HepG2 (cell line): ENCODE measurements around the gene PHLPP2. TPM values are rescaled to one million over a fixed set of nuclear protein-coding genes. Genes with fewer than 3 reads are reported as not detected.

Experiments used
- ATAC-seq: fragments of 200-7000 bp; cut with Tn5 transposase; 3 replicates; pipeline ENCODE4 v1.9.1; 2020; ENCODE audit warnings: mild to moderate bottlenecking, moderate library complexity
- BruUV-seq: library from RNA; stranded (reverse); fragments of 400-500 nt; replicated peaks from 2 replicates; lab custom pipeline; 2021; lab: Mats Ljungman, UMichigan
- CTCF ChIA-PET: fragments of 300-600 bp; formaldehyde crosslinking; extraction: SDS; loops from one replicate; lab custom pipeline; 2021; ENCODE audit warnings: low total read pairs, inconsistent platforms, low intra/inter-chr PET ratio; lab: Yijun Ruan, JAX
- POLR2A ChIA-PET: fragments of 350-600 bp; sonication (Branson Sonifier 250); formaldehyde crosslinking; loops from one replicate; lab custom pipeline; 2020; ENCODE audit warnings: antibody characterized with exemption, inconsistent platforms; lab: Yijun Ruan, JAX
- DNase-seq: peaks from one replicate; pipeline ENCODE4 v3.0.0-alpha.2; 2015; ENCODE audit warnings: low spot score
- FAIRE-seq: peaks from 3 replicates; lab custom pipeline; 2011; peaks lifted over from hg19 to GRCh38; lab: Jason Lieb, UNC
- H2AFZ ChIP-seq: one replicate; pipeline ENCODE4 v1.6.1; 2011; ENCODE audit warnings: low read length, inconsistent platforms
- H3K27ac ChIP-seq: fragments of 300-600 bp; 3 replicates; pipeline ENCODE4 v1.8.0; 2011; ENCODE audit warnings: mixed run types, mild to moderate bottlenecking, mixed read lengths, low read length, inconsistent platforms; ENCODE audit not compliant: insufficient read depth; ENCODE audit errors: extremely low read length
- H3K27me3 ChIP-seq, 2 experiments: fragments of 200-600 bp in 1 of 2; 2 replicates in 1 of 2; 3 replicates in 1 of 2; pipeline versions ENCODE4 v1.6.0 to v1.8.0; 2011; ENCODE audit warnings: low read length in 2 of 2, mild to moderate bottlenecking in 2 of 2, moderate library complexity in 2 of 2, inconsistent platforms in 1 of 2; ENCODE audit not compliant: insufficient read depth in 2 of 2, control insufficient read depth in 1 of 2
- H3K36me3 ChIP-seq, 2 experiments: fragments of 200-600 bp in 1 of 2; replicated peaks in 1 of 2; 2 replicates in 1 of 2; 3 replicates in 1 of 2; pipeline versions ENCODE4 v1.5.1 to v1.8.0; 2011; ENCODE audit warnings: low read length in 2 of 2, inconsistent platforms in 1 of 2; ENCODE audit not compliant: insufficient read depth in 2 of 2, control insufficient read depth in 1 of 2
- H3K4me1 ChIP-seq: 2 replicates; pipeline ENCODE4 v1.5.1; 2012; ENCODE audit warnings: low read length, inconsistent platforms; ENCODE audit not compliant: insufficient read depth
- H3K4me2 ChIP-seq: 2 replicates; pipeline ENCODE4 v1.6.0; 2011; ENCODE audit warnings: low read depth, low read length, inconsistent platforms
- H3K4me3 ChIP-seq, 3 experiments: fragments of 200-600 bp in 1 of 3; sonication (generic), shearing (Covaris generic) in 1 of 3; replicated peaks in 1 of 3; 2 replicates each; pipeline ENCODE4 v1.5.1; 2011 to 2016; ENCODE audit warnings: low read length in 3 of 3, inconsistent platforms in 2 of 3, low read depth in 2 of 3, mild to moderate bottlenecking in 2 of 3, control low read depth in 1 of 3, mixed read lengths in 1 of 3; ENCODE audit not compliant: insufficient read depth in 1 of 3
- H3K79me2 ChIP-seq: one replicate; pipeline ENCODE4 v1.6.1; 2011; ENCODE audit warnings: low read length, inconsistent platforms; ENCODE audit not compliant: insufficient read depth
- H3K9ac ChIP-seq: 2 replicates; pipeline ENCODE4 v1.6.0; 2011; ENCODE audit warnings: mild to moderate bottlenecking, low read depth, low read length, inconsistent platforms; ENCODE audit not compliant: insufficient read depth
- H3K9me3 ChIP-seq: 2 replicates; pipeline ENCODE4 v1.5.1; 2012; ENCODE audit warnings: mild to moderate bottlenecking, low read length
- H4K20me1 ChIP-seq: 2 replicates; pipeline ENCODE4 v1.6.0; 2011; ENCODE audit warnings: inconsistent platforms, mild to moderate bottlenecking, low read length, moderate library complexity; ENCODE audit not compliant: insufficient read depth
- DNMT1 ChIP-seq: sonication (generic); formaldehyde crosslinking; IDR thresholded peaks from 2 replicates; pipeline ENCODE4 v1.5.1; 2020; ENCODE audit warnings: mild to moderate bottlenecking, missing genetic modification reagents
- MAFF ChIP-seq: IDR thresholded peaks from 2 replicates; pipeline ENCODE4 v1.6.1; 2011; ENCODE audit warnings: low read depth, low read length, improper control_type of control experiment
- MAFK ChIP-seq, 2 experiments: IDR thresholded peaks in 1 of 2; conservative IDR thresholded peaks in 1 of 2; 2 replicates each; pipeline ENCODE4 v1.6.1; 2011; ENCODE audit warnings: improper control_type of control experiment in 2 of 2, low read length in 2 of 2
- MXI1 ChIP-seq: IDR thresholded peaks from 3 replicates; pipeline ENCODE4 v1.6.1; 2012; ENCODE audit warnings: low read depth, low read length, inconsistent platforms, borderline replicate concordance
- ZBTB8A ChIP-seq: sonication (generic); formaldehyde crosslinking; IDR thresholded peaks from 2 replicates; pipeline ENCODE4 v1.4.0; 2020; ENCODE audit warnings: mild to moderate bottlenecking, low read depth, missing genetic modification reagents, borderline replicate concordance
- ZNF768 ChIP-seq: sonication (generic); formaldehyde crosslinking; IDR thresholded peaks from 2 replicates; pipeline ENCODE4 v1.4.0; 2020; ENCODE audit warnings: missing genetic modification reagents
- WGBS: methylation state at CpG from one replicate; pipeline ENCODE4 v1.1.6; 2017; ENCODE audit warnings: low lambda C conversion rate; 5-methylcytosine and 5-hydroxymethylcytosine counted together
- in situ Hi-C: cut with HindIII; loops from 2 replicates; pipeline ENCODE4 v1.10.0; 2017; ENCODE audit warnings: low pct_unique_long_range_greater_than_20kb; ENCODE audit not compliant: extremely low pct_ligation_motif_present
- intact Hi-C: fragments of 100-400 bp; cut with micrococcal nuclease; formaldehyde crosslinking; loops from one replicate; pipeline ENCODE4 v1.10.0; 2022; ENCODE audit not compliant: unreplicated experiment
- polyA plus RNA-seq, 8 experiments: library from polyadenylated mRNA; depleted of rRNA in 3 of 8; stranded (reverse) in 7 of 8; unstranded in 1 of 8; fragments of >200 nt; fragmentation: Illumina TruSeq in 4 of 8; extraction: Trizol in 4 of 8; gene quantifications; 2 replicates each; pipeline versions ENCODE4 v1.2.1 to v1.2.3, GENCODE V29; 2011 to 2016; ENCODE audit warnings: low read depth in 4 of 8, missing spikeins in 1 of 8, mixed read lengths in 1 of 8; ENCODE audit not compliant: insufficient read depth in 1 of 8
- total RNA-seq, 5 experiments: library from RNA; depleted of rRNA; stranded (reverse); fragments of >200 nt; fragmentation: Illumina TruSeq; extraction: Trizol; gene quantifications; 2 replicates each; pipeline ENCODE4 v1.2.3, GENCODE V29; 2016; ENCODE audit warnings: low read depth in 1 of 5
- TF ChIP-seq, protein P1 (sequence below): sonication (generic); formaldehyde crosslinking; IDR thresholded peaks from one replicate; pipeline ENCODE4 v1.5.1; 2020; ENCODE audit warnings: mild to moderate bottlenecking, missing genetic modification reagents; ENCODE audit errors: not compliant biosample characterization

Gene PHLPP2
- total and polyA plus RNA-seq, 2 of the 13 experiments (the other 11 are each of a cell fraction or from before 2014, with no cell fraction given) = 8.9 TPM

DNA sequence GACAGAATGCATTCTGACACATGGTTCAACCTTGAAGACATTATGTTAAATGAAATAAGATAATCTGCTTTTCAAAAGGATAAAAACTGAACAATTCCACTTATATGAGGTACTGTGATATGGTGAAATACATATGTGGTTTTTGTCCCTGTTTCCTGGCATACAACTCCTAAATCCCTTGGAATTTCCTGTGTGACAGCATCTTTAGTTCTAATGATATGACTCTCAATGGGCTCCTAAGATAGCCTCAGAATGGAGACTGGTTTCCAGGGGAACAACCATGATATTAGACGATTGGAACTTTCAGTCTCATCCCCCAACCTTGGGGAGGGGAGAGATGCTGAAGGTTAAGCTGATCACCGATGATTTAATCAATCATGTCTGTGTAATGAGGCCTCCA lies 37.7 kb upstream of the PHLPP2 start (continued):
- TF ChIP-seq, protein P1, sequence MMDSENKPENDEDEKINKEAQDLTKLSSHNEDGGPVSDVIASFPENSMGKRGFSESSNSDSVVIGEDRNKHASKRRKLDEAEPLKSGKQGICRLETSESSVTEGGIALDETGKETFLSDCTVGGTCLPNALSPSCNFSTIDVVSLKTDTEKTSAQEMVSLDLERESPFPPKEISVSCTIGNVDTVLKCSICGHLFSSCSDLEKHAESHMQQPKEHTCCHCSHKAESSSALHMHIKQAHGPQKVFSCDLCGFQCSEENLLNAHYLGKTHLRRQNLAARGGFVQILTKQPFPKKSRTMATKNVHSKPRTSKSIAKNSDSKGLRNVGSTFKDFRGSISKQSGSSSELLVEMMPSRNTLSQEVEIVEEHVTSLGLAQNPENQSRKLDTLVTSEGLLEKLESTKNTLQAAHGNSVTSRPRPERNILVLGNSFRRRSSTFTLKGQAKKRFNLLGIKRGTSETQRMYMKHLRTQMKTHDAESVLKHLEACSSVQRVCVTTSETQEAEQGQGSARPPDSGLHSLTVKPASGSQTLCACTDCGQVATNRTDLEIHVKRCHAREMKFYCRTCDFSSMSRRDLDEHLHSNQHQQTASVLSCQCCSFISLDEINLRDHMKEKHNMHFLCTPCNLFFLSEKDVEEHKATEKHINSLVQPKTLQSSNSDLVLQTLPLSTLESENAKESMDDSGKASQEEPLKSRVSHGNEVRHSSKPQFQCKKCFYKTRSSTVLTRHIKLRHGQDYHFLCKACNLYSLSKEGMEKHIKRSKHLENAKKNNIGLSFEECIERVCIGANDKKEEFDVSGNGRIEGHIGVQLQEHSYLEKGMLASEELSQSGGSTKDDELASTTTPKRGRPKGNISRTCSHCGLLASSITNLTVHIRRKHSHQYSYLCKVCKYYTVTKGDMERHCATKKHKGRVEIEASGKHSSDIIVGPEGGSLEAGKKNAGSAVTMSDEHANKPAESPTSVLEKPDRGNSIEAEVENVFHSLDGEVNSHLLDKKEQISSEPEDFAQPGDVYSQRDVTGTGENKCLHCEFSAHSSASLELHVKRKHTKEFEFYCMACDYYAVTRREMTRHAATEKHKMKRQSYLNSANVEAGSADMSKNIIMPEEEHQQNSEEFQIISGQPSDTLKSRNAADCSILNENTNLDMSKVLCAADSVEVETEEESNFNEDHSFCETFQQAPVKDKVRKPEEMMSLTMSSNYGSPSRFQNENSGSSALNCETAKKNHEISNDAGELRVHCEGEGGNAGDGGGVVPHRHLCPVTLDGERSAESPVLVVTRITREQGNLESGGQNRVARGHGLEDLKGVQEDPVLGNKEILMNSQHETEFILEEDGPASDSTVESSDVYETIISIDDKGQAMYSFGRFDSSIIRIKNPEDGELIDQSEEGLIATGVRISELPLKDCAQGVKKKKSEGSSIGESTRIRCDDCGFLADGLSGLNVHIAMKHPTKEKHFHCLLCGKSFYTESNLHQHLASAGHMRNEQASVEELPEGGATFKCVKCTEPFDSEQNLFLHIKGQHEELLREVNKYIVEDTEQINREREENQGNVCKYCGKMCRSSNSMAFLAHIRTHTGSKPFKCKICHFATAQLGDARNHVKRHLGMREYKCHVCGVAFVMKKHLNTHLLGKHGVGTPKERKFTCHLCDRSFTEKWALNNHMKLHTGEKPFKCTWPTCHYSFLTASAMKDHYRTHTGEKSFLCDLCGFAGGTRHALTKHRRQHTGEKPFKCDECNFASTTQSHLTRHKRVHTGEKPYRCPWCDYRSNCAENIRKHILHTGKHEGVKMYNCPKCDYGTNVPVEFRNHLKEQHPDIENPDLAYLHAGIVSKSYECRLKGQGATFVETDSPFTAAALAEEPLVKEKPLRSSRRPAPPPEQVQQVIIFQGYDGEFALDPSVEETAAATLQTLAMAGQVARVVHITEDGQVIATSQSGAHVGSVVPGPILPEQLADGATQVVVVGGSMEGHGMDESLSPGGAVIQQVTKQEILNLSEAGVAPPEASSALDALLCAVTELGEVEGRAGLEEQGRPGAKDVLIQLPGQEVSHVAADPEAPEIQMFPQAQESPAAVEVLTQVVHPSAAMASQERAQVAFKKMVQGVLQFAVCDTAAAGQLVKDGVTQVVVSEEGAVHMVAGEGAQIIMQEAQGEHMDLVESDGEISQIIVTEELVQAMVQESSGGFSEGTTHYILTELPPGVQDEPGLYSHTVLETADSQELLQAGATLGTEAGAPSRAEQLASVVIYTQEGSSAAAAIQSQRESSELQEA (CRISPR knock-in tag) = no peak
- TF ChIP-seq ZBTB8A (no peak), DNMT1 (CRISPR knock-in tag) (no peak)
- TF ChIP-seq, all 625 proteins: peak for 0

DNA sequence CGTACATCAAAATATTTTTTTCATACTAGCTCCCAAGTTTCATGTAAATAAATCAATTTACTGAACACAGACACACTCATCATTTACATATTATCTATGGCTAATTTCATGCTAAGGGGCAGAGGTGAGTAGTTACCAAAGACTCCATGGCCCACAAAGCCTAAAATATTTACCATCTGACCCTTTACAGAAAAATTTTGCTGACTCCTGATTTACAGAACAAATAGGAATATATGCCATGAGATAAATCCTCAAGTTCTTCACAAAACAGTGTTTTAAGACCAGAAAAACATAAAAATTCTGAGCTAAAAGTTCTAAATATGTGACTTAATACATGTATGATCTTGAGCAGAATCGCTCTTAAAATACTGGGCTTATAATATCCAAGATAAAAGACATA lies 36.6 kb upstream of the PHLPP2 start:
- in situ Hi-C loops (no loop called here), intact Hi-C loops (no loop called here)
- no peak for TF ChIP-seq MXI1
- peak; percentile 82 for TF ChIP-seq MAFF
- TF ChIP-seq MAFK (conservative IDR thresholded peaks at IDR 0.05 in 1 of 2, IDR thresholded peaks at IDR 0.05 in 1 of 2; ENCODE audit: low read length in 2 of 2) = peak; percentile 85 to 87
- no peak for TF ChIP-seq ZNF768 (CRISPR knock-in tag)
- DNase-seq (no peak), ATAC-seq (no peak), FAIRE-seq (no peak)
- WGBS = 96% methylated on average over 2 of the region's 2 CpGs
- Histone ChIP-seq H2AFZ (no peak overlapping the region), H3K4me1 (peaks cover 17% of the 10 kb centered on the region), H3K4me3 (no peak overlapping the region), H3K36me3 (peaks cover 28 to 58% of the 10 kb centered on the region in 2 experiments), H3K9me3 (no peaks in the 10 kb centered on the region), H3K27ac (no peak overlapping the region), H4K20me1 (peaks cover 5% of the 10 kb centered on the region; the same call in 1 of the 2 replicates), H3K9ac (no peak overlapping the region), H3K79me2 (no peaks in the 10 kb centered on the region), H3K4me2 (no peak overlapping the region), H3K27me3 (no peaks in the 10 kb centered on the region)
- ChIA-PET POLR2A (no interaction called here), CTCF (no interaction called here)
- BruUV-seq = no TSS peak
